GM21528 (cell line): ENCODE measurements around the gene PLCD3.

Experiments used
- ATAC-seq: cut with Tn5 transposase; IDR thresholded peaks from one replicate; pipeline ENCODE4 v1.9.1; 2021; ENCODE audit warnings: mild to moderate bottlenecking, moderate library complexity; ENCODE audit not compliant: unreplicated experiment, low FRiP score

The PLCD3 gene

DNA sequence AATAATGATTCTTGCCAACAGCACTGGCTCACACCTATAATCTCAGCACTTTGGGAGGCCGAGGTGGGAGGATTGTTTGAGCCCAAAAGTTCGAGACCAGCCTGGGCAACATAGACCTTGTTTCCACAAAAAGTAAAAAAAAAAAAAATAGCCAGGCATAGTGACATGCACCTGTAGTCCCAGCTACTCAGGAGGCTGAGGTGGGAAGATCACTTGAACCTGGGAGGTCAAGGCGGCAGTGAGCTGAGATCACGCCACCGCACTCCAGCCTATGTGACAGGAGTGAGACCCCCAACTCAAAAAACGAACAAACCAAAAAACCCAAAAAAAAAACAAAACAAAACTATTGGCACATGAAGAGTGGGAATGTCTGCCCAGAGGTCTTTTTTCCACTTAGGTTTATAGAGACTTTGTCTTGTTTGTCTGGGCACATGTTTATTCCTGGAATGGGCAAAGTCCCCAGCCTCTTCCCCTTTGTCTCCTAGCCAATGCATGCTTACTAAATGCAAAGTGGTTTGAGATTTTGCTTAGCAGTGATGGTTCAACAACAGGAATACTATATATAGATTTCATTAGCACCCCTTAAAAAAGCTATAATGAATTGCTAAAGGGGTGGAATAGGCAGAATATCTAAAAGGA is 45.3 kb downstream of the PLCD3 start:
- ATAC-seq, result no peak

- no peak for ATAC-seq
Measured at GRCh38 chr17:45086391-45086790, 45.9 kb downstream of the PLCD3 start.

- no peak for ATAC-seq
Measured at GRCh38 chr17:45081047-45081703, 51.1 kb downstream of the PLCD3 start.

GRCh38 chr17:45077643-45078042 is 54.7 kb downstream of the PLCD3 start:
- no peak for ATAC-seq

DNA sequence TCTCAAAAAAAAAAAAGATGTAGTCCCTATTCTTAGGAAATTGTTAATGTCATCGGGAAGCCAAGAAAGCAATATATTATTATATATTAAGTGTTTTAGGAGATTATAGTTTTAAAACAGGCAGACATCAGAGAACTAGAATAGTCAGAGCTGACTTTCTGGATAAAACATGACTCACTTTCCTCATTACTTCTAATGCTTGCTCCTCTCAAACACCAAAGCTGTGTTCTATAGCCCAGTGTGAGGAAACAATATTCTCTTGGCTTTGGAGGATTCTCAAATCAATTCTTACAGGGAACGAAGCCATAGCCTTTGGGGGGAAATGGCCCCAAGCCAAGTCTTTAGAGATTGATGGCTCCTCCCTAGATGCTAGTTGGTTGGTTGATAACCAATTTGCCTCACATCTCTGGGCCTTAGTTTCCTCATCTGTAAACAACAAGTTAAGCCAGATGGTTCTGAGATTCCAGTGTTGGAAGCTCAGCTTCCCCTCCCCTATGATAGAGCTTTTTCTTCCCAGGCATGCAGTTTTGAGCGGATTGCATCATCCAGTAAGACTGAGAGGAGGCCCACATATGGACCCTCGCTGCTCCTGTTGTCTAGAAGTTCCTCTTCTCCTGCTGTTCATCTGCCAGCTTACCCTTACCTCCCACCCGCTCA is 58.8 kb downstream of the PLCD3 start:
- no peak for ATAC-seq

- ATAC-seq, result no peak
Measured at GRCh38 chr17:45070809-45071208, 61.5 kb downstream of the PLCD3 start.

DNA sequence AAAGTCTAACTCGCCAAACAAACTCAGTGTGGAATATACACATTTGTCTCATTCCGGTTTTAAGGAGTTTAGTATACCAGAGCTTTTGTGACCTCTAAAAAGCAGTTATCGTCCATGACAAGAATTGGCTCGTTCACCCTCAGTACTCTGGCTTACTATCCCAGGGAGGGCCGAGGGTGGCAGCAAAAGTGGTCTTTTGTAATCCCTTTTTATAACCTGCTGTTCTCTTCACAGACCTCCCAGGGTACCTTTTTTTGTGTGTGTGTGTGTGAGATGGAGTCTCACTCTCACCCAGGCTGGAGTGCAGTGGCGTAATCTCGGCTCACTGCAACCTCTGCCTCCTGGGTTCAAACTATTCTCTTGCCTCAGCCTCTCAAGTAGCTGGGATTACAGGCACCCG is 62.3 kb downstream of the PLCD3 start:
- ATAC-seq, result no peak

- ATAC-seq, result no peak
Measured at GRCh38 chr17:45067637-45068036, 64.7 kb downstream of the PLCD3 start.

GRCh38 chr17:45063198-45063597 is 69.1 kb downstream of the PLCD3 start:
- no peak for ATAC-seq

GRCh38 chr17:45061606-45062205 is 70.6 kb downstream of the PLCD3 start:
- ATAC-seq, result no peak

DNA sequence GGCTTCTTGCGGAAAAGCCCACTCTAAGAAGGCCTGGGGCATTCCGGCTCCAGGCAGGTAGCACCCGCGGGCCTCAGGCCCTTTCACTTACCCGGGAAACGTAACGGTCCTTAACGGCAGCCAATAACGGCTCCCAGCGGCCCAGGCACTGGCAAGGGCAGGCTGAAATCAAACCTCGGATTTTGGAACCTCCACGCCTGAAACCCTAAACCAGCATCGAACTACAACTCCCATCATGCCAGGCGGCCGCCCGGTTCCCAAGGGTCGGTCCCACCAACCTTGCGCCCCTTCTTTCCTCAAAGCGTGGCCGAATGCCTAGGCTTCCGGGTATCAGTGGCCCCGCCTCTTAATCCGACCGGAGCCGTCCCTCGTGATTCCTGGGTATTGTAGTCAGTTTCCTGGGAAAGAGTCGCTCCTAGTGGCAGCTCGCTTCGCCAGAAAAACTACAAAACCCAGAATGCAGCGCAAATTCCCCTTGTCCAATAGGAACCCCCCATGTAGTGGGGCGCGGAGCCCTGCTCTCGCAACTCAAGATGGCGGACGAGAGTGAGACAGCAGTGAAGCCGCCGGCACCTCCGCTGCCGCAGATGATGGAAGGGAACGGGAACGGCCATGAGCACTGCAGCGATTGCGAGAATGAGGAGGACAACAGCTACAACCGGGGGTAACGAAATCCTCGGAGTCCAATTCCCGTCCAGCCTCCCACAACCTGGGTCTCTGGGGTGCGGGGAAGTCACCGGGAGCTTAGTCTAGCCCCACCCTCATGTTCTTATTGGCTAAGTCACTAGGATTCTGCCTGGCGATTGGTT is 71.3 kb downstream of the PLCD3 start, which contains the start of gene NMT1:
Gene NMT1 (plus strand): TSS at position 521 of the 809 bp plus-strand sequence. CDS start 13 bp downstream, at position 534.
- ATAC-seq, result peak; percentile 88

GRCh38 chr17:45060382-45060796 is 71.9 kb downstream of the PLCD3 start:
- peak; percentile 17 for ATAC-seq
